GM18867 (cell line): ENCODE measurements around the gene TRAF2.

Experiments used
- ATAC-seq: cut with Tn5 transposase; IDR thresholded peaks from one replicate; pipeline ENCODE4 v1.9.1; 2021; ENCODE audit warnings: mild to moderate bottlenecking, moderate library complexity; ENCODE audit not compliant: unreplicated experiment

TRAF2 gene

GRCh38 chr9:136907011-136907914 lies 20.9 kb downstream of the TRAF2 start:
- no peak for ATAC-seq

DNA sequence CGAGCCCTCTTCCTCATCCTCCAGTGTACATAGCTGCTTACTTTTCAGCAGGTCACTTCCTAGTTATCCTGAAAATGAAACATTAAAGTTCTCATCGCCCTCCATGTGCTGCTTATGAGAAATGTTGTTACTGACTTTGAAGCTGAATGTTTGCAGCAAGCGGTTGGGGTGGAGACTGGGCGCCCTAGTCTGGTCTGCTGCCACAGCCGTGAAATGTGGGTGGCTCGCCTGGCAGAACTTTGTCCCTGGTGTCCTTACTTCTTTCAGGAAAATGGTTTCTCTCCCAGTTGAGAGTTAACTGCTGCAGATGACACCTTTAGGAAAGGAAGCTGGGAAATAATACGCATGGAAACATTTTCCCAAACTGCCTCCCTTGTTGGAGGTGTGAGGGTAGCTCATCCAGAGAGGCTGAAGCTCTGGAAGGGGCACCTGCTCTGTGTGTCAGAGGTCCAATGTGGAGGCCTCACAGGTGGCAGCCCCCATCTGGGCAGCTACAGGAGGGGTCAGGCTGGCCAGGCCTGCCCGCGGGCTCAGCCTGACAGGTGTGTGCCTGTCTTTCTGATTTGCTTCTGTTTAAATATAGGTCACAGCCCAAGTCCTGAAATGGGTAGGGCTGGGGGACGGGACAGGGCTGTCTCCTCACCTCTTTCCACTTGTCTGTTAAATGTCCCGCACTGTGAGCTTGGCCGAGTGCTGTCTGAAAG lies 24.0 kb downstream of the TRAF2 start:
- no peak for ATAC-seq

DNA sequence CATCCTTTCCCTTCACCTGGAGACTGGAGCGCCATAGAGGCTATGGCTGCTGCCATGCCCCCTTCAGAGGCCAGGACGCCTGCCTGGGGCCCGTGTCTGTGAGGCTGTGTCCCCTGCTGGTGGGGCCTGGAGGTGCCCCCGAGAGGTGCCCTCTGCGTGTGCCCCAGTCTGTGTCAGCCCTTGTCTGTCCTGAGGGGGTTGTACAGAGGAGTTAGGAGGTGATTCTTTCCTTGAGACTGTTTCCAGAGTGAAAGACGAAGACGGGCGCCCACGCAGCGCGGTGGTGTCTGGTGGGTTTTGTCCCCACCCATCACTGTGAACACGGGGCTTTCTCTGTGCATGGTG lies 24.6 kb downstream of the TRAF2 start:
- no peak for ATAC-seq

DNA sequence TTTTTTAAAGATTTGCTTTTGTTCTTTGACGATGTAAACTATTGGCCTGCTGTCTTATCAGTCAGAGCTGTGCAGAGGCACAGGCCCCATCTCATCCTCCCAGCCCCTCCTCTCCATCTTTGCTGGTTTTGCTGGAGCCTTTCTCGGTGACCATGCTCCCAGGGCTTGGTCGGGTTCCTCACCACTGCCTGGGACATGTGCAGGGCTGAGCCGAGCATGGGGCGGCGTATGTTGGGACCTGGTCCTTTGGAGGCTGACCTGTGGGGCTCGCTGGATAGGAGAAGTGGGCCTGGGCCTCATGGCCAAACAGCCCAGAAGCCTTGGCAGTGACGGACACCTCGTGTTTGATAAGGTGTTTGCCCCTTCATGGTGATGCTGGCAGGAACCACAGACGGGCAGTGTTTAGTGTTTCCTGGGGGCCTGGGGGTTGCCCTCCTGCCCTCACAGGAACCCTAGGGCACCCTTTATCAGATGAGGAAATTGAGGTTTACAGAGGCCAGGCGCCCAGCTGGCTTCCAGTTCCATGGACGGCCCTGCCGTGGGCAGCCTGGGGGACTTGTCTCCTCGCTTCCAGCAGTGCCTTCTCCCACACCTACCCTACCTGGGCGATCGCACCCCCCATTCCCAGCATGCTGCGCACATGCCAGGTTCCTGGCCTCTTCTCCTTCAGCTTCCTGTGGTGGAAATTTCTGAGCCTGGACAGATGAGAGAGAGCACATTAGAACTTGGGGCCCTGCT lies 27.6 kb downstream of the TRAF2 start:
- no peak for ATAC-seq

- no peak for ATAC-seq
Measured at GRCh38 chr9:136915632-136916329, 29.5 kb downstream of the TRAF2 start.

DNA sequence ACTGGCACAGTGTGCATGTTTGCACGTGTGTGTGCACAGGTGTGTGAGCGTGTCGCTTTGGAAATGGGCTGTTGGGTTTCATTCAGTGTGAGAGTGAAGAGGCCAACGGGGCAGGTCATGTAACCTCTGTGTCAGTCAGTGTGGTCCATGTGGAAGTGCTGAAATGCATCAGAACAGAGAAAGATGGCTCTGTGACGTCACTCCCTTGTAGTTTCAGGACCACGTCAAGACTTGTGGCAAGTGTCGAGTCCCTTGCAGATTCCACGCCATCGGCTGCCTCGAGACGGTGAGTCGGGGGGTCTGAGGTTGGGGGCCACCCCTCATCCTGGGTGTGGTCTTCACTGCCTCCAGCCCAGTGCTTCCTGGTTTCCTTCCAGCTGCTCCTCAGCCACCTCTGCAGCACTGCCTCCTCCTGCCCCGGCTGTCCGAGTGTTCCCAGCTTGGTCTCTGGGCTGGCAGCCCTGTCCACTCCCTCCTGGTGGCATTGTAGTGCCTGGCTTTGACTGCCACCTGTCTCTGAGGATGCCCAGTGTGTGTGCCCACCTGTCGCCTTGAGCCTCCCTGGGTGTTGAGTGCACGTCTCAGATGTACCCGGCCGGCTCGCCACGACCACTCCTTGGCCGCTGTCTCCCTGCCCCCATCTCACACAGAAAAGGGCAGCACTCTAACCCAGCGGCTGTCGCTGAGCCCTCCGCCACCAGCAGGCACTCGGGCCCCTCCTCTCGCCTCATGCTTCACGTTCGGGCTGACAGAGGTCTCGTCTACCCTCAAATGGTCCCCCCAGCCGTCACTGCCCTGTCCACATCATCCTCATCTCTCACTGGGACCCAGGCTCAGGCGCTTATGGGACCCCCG lies 30.2 kb downstream of the TRAF2 start:
- no peak for ATAC-seq

DNA sequence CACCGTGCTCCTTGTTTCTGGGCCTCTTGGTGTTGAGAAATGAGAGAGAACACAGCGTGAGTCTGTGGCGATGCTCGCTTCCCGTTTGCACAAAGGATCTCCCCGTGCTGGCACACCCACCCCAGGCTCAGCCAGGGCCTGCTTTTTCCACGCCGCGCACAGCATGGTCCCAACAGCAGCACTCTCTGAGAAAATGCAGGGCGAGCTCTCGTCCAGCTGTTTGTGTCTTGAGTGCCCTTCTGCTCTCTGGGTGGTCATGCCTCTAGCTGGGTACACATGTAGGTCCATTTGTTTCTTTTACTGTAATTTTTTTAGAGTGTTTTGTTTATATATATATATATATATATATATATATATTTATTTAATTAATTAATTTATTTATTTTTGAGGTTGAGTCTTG lies 31.6 kb downstream of the TRAF2 start:
- no peak for ATAC-seq

- no peak for ATAC-seq
Measured at GRCh38 chr9:136920069-136920468, 33.8 kb downstream of the TRAF2 start.

GRCh38 chr9:136920734-136921231 lies 34.5 kb downstream of the TRAF2 start:
- ATAC-seq: no peak

GRCh38 chr9:136921307-136921706 lies 35.0 kb downstream of the TRAF2 start:
- ATAC-seq: no peak

GRCh38 chr9:136921718-136922117 lies 35.4 kb downstream of the TRAF2 start:
- ATAC-seq: no peak

GRCh38 chr9:136922540-136922939 lies 36.2 kb downstream of the TRAF2 start:
- no peak for ATAC-seq

- no peak for ATAC-seq
Measured at GRCh38 chr9:136923881-136924280, 37.6 kb downstream of the TRAF2 start.

DNA sequence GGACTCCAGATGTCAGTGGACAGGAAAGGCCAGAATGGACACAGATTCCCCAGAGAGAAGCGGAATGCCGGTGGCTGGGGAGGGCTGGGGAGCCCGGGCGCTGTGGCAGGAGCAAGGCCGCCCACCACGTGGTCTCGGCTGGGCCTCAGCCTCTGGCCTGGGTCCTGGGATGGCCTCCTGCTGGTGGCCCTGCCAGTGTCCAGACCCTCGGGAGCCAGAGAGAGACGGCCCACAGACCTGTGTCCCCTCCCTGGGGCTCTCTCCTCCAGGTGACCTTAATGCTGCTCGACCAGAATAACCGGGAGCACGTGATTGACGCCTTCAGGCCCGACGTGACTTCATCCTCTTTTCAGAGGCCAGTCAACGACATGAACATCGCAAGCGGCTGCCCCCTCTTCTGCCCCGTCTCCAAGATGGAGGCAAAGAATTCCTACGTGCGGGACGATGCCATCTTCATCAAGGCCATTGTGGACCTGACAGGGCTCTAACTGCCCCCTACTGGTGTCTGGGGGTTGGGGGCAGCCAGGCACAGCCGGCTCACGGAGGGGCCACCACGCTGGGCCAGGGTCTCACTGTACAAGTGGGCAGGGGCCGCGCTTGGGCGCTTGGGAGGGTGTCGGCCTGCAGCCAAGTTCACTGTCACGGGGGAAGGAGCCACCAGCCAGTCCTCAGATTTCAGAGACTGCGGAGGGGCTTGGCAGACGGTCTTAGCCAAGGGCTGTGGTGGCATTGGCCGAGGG lies 39.3 kb downstream of the TRAF2 start:
- ATAC-seq: no peak

DNA sequence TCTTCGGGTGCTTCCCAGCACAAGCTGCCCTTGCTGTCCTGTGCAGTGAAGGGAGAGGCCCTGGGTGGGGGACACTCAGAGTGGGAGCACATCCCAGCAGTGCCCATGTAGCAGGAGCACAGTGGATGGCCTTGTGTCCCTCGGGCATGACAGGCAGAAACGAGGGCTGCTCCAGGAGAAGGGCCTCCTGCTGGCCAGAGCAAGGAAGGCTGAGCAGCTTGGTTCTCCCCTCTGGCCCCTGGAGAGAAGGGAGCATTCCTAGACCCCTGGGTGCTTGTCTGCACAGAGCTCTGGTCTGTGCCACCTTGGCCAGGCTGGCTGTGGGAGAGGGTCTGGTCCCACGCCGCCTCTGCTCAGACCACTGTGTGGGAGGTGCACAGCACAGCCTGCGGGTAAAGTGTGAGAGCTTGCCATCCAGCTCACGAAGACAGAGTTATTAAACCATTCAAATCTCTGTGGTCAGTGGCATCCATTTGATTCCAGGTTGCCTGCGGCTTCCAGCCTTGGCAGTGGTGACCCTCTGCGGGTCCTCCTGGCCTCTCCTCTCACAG lies 39.9 kb downstream of the TRAF2 start:
- no peak for ATAC-seq

- ATAC-seq: no peak
Measured at GRCh38 chr9:136926749-136927148, 40.4 kb downstream of the TRAF2 start.

GRCh38 chr9:136927343-136928271 lies 41.3 kb downstream of the TRAF2 start:
- no peak for ATAC-seq

DNA sequence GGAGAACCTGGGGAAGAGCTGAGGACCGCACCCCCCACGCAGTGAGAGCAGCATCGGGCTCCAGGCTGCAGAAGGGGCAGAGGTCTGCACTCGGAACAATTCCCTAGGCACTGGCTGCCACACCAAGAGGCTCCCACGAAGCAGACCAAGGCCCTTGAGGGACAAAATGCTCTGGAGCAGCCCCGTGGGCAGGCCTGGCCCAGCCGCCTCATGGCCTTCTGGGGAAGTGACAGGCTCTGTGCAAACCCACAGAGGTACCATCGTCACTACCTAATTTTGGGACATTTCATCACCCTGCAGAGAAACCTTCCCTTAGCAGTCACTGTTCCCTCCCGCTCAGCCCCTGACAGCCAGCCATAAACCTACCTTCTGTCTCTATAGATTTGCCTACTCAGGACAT lies 42.3 kb downstream of the TRAF2 start:
- no peak for ATAC-seq
